Activated naive CD4-positive, alpha-beta T cell treated with anti-CD3 and anti-CD28 coated beads, Interleukin-2, amount 50 U/mL, for 72 hours (primary cell): Measurements from ENCODE around the gene PACRG. TPM values are rescaled to one million over a fixed set of nuclear protein-coding genes. Genes with fewer than 3 reads are reported as not detected.
"Not testable (repeated sequence)": the region's sequence is repeated elsewhere in the genome, so short reads cannot be mapped to it uniquely, and the experiment has no call there.

Experiments
- ATAC-seq, 2 donors: fragments of 150-1000 bp; cut with Tn5 transposase; 2 replicates each; pipeline ENCODE4 v1.10.0; 2021; ENCODE audit warnings: mild to moderate bottlenecking in 2 of 2, moderate library complexity in 2 of 2
- DNase-seq, 2 donors: peaks; one replicate each; pipeline ENCODE4 v3.0.0; 2021 to 2022; ENCODE audit warnings: low spot score in 2 of 2
- H3K27ac Mint-ChIP-seq, 2 donors: one replicate each; pipeline ENCODE4 v1.8.0; 2022; ENCODE audit warnings: mild to moderate bottlenecking in 2 of 2, mixed read lengths in 2 of 2
- H3K36me3 Mint-ChIP-seq, 2 donors: one replicate each; pipeline ENCODE4 v1.8.0; 2022; ENCODE audit warnings: mixed read lengths in 2 of 2
- H3K9me3 Mint-ChIP-seq, 2 donors: one replicate each; pipeline ENCODE4 v1.8.0; 2022; ENCODE audit warnings: mixed read lengths in 2 of 2
- total RNA-seq, 2 donors: library from RNA; stranded (reverse); gene quantifications; one replicate each; pipeline ENCODE4 v1.2.3, GENCODE V29; 2022

PACRG gene
- total RNA-seq, 2 donors from 2014 or later = 0.43 TPM; not detected in 1

- Mint-ChIP-seq H3K27ac (no peak overlapping the region), H3K9me3 (no peaks in the 10 kb centered on the region), H3K36me3 (no peaks in the 10 kb centered on the region)
- DNase-seq (no peak), ATAC-seq (no peak)
These were observed 574.2 kb downstream of the PACRG start for GRCh38 chr6:163301726-163302635.

- Mint-ChIP-seq H3K9me3 (no peaks in the 10 kb centered on the region), H3K27ac (no peak overlapping the region), H3K36me3 (no peaks in the 10 kb centered on the region)
- ATAC-seq (no peak), DNase-seq (no peak)
These were observed 575.0 kb downstream of the PACRG start for GRCh38 chr6:163302747-163303146.

GRCh38 chr6:163306000-163306399 is 578.2 kb downstream of the PACRG start:
- Mint-ChIP-seq H3K36me3 (no peaks in the 10 kb centered on the region), H3K9me3 (no peaks in the 10 kb centered on the region), H3K27ac (no peak overlapping the region)
- no peak for ATAC-seq
- DNase-seq = no peak

GRCh38 chr6:163308629-163309440 is 581.1 kb downstream of the PACRG start:
- no peak for DNase-seq
- ATAC-seq = no peak
- H3K27ac Mint-ChIP-seq = no peak overlapping the region
- no peaks in the 10 kb centered on the region for H3K36me3 Mint-ChIP-seq
- no peaks in the 10 kb centered on the region for H3K9me3 Mint-ChIP-seq

GRCh38 chr6:163309491-163310026 is 581.8 kb downstream of the PACRG start:
- Mint-ChIP-seq H3K36me3 (no peaks in the 10 kb centered on the region), H3K9me3 (no peaks in the 10 kb centered on the region), H3K27ac (no peak overlapping the region)
- DNase-seq (no peak), ATAC-seq (peak in 1 of 2 donors; percentile 34)

GRCh38 chr6:163310096-163310972 is 582.6 kb downstream of the PACRG start:
- ATAC-seq (no peak), DNase-seq (no peak)
- Mint-ChIP-seq H3K27ac (no peak overlapping the region), H3K9me3 (no peaks in the 10 kb centered on the region), H3K36me3 (no peaks in the 10 kb centered on the region)

- H3K27ac Mint-ChIP-seq = no peak overlapping the region
- H3K9me3 Mint-ChIP-seq = no peaks in the 10 kb centered on the region
- no peaks in the 10 kb centered on the region for H3K36me3 Mint-ChIP-seq
- ATAC-seq (no peak), DNase-seq (no peak)
These were observed 583.2 kb downstream of the PACRG start for GRCh38 chr6:163310973-163311383.

- DNase-seq (no peak), ATAC-seq (no peak)
- H3K36me3 Mint-ChIP-seq = no peaks in the 10 kb centered on the region
- no peaks in the 10 kb centered on the region for H3K9me3 Mint-ChIP-seq
- no peak overlapping the region for H3K27ac Mint-ChIP-seq
These were observed 584.1 kb downstream of the PACRG start for GRCh38 chr6:163311830-163312229.

- no peaks in the 10 kb centered on the region for H3K9me3 Mint-ChIP-seq
- ATAC-seq (no peak), DNase-seq (no peak)
- H3K27ac Mint-ChIP-seq = no peak overlapping the region
- no peaks in the 10 kb centered on the region for H3K36me3 Mint-ChIP-seq
These were observed 585.8 kb downstream of the PACRG start for GRCh38 chr6:163313566-163313965.

- H3K36me3 Mint-ChIP-seq = no peaks in the 10 kb centered on the region
- no peak for DNase-seq
- H3K27ac Mint-ChIP-seq = no peak overlapping the region
- no peak for ATAC-seq
- no peaks in the 10 kb centered on the region for H3K9me3 Mint-ChIP-seq
These were observed 586.2 kb downstream of the PACRG start for GRCh38 chr6:163313981-163314380.

GRCh38 chr6:163314791-163315470 is 587.2 kb downstream of the PACRG start:
- ATAC-seq (no peak), DNase-seq (no peak)
- no peak overlapping the region for H3K27ac Mint-ChIP-seq
- no peaks in the 10 kb centered on the region for H3K9me3 Mint-ChIP-seq
- no peaks in the 10 kb centered on the region for H3K36me3 Mint-ChIP-seq

- DNase-seq, ATAC-seq, H3K36me3 Mint-ChIP-seq, H3K9me3 Mint-ChIP-seq, H3K27ac Mint-ChIP-seq: not testable (repeated sequence)
These were observed 589.2 kb downstream of the PACRG start for GRCh38 chr6:163316866-163317495.

GRCh38 chr6:163318071-163318786 is 590.5 kb downstream of the PACRG start:
- DNase-seq (no peak), ATAC-seq (no peak)
- no peaks in the 10 kb centered on the region for H3K36me3 Mint-ChIP-seq
- no peaks in the 10 kb centered on the region for H3K9me3 Mint-ChIP-seq
- no peak overlapping the region for H3K27ac Mint-ChIP-seq

- Mint-ChIP-seq H3K9me3 (no peaks in the 10 kb centered on the region), H3K36me3 (no peaks in the 10 kb centered on the region), H3K27ac (no peak overlapping the region)
- DNase-seq (no peak), ATAC-seq (no peak)
These were observed 592.0 kb downstream of the PACRG start for GRCh38 chr6:163319609-163320366.
